Nephron progenitor cell (in vitro differentiated cells): ENCODE results near the gene PRLR.
"Not testable (repeated sequence)": the region's sequence is repeated elsewhere in the genome, so short reads cannot be mapped to it uniquely, and the experiment has no call there.

Experiments
- DNase-seq: peaks from one replicate; pipeline ENCODE4 v3.0.0; 2021
- H3K27ac Mint-ChIP-seq: 2 replicates; pipeline ENCODE4 v1.8.0; 2021; ENCODE audit warnings: mild to moderate bottlenecking, moderate library complexity, mixed read lengths
- H3K27me3 Mint-ChIP-seq: 2 replicates; pipeline ENCODE4 v1.8.0; 2021; ENCODE audit warnings: mild to moderate bottlenecking, low read depth, mixed read lengths; ENCODE audit not compliant: poor library complexity
- H3K36me3 Mint-ChIP-seq: 2 replicates; pipeline ENCODE4 v1.8.0; 2021; ENCODE audit warnings: low read depth, mixed read lengths
- H3K4me1 Mint-ChIP-seq: 2 replicates; pipeline ENCODE4 v1.8.0; 2021; ENCODE audit warnings: mixed read lengths
- H3K4me3 Mint-ChIP-seq: 2 replicates; pipeline ENCODE4 v1.8.0; 2021; ENCODE audit warnings: mild to moderate bottlenecking, moderate library complexity, mixed read lengths
- H3K9me3 Mint-ChIP-seq: 2 replicates; pipeline ENCODE4 v1.8.0; 2021; ENCODE audit warnings: mild to moderate bottlenecking, moderate library complexity, mixed read lengths
- TF ChIP-seq, protein P1 (sequence below): fragments of 200-600 bp; sonication (generic); IDR thresholded peaks from 2 replicates; pipeline ENCODE4 v1.5.0; 2021; ENCODE audit warnings: antibody characterized with exemption

PRLR gene

DNA sequence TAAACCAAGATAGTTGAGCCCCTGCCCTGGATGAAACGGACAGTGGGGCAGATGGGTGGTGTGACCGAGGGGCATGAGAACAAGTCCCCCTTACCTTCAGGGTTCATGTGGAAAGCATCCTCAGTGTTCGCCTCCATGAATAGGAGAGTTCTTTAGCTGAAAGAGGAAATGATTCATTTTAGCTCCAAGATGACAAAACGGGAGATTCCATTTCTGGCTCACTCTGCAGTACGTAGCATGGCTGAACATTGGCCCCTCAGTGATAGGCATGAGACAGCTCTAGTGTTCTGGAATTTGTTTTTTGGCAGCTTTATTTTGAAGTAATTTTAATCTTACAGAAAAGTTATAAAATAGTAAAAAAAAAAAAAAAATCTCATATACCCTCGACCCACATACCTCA is 112.3 kb downstream of the PRLR start:
- no peaks in the 10 kb centered on the region for H3K9me3 Mint-ChIP-seq
- no peaks in the 10 kb centered on the region for H3K36me3 Mint-ChIP-seq
- no peak overlapping the region for H3K27ac Mint-ChIP-seq
- TF ChIP-seq, protein P1, sequence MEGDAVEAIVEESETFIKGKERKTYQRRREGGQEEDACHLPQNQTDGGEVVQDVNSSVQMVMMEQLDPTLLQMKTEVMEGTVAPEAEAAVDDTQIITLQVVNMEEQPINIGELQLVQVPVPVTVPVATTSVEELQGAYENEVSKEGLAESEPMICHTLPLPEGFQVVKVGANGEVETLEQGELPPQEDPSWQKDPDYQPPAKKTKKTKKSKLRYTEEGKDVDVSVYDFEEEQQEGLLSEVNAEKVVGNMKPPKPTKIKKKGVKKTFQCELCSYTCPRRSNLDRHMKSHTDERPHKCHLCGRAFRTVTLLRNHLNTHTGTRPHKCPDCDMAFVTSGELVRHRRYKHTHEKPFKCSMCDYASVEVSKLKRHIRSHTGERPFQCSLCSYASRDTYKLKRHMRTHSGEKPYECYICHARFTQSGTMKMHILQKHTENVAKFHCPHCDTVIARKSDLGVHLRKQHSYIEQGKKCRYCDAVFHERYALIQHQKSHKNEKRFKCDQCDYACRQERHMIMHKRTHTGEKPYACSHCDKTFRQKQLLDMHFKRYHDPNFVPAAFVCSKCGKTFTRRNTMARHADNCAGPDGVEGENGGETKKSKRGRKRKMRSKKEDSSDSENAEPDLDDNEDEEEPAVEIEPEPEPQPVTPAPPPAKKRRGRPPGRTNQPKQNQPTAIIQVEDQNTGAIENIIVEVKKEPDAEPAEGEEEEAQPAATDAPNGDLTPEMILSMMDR, result no peak
- DNase-seq, result no peak
- H3K4me1 Mint-ChIP-seq, result peaks cover 28% of the 10 kb centered on the region
- no peak overlapping the region for H3K4me3 Mint-ChIP-seq
- H3K27me3 Mint-ChIP-seq, result peaks cover 16% of the 10 kb centered on the region

DNA sequence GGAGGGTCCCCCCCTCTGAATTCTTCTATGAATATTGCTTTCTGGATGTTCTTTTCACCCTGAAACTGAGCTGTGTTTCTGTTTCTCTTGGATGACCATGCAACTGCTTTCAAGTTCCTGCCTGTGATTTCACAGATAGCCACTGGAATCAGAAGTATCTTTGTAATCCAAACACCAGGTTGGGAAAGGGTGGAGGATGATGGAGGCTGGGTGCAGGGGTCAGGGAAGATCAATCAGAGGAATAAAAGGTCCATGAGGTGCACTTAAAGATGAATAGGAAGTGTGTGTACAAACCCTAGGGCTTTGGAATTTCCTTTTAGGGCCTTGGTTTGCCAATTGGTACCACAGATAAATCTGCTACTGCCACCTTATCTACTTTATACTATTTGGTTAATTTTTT is 114.4 kb downstream of the PRLR start:
- H3K27me3 Mint-ChIP-seq, result peaks cover 16% of the 10 kb centered on the region
- TF ChIP-seq, protein P1, result no peak
- H3K4me3 Mint-ChIP-seq, result no peak overlapping the region

DNA sequence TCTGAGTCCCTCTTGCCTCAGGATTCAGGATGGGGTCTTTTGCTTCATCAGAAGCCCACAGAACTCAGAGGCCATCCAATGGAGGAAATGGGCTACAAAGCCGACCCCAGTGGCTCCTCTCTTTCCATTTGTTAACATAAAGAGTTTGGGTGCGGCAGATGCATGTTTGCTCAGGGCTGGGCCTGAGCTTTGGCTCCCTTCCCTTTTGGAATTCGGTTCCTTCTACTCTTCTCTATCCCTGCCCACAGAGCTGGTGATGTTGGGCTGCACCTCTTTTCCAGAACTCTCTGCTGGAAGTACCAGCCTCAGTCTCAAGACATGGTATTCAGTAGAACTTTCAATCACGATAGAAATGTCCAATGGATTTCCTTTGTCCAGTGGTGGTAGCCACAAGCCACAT is 115.6 kb downstream of the PRLR start:
- H3K36me3 Mint-ChIP-seq, result peaks cover 4% of the 10 kb centered on the region
- H3K27ac Mint-ChIP-seq, result no peak overlapping the region
- H3K9me3 Mint-ChIP-seq, result peaks cover 3% of the 10 kb centered on the region

More for the DNA sequence above, 114.4 kb downstream of the PRLR start:
- Mint-ChIP-seq H3K36me3 (no peaks in the 10 kb centered on the region), H3K27ac (no peak overlapping the region), H3K4me1 (peaks cover 28% of the 10 kb centered on the region), H3K9me3 (no peaks in the 10 kb centered on the region)
- DNase-seq, result no peak

DNA sequence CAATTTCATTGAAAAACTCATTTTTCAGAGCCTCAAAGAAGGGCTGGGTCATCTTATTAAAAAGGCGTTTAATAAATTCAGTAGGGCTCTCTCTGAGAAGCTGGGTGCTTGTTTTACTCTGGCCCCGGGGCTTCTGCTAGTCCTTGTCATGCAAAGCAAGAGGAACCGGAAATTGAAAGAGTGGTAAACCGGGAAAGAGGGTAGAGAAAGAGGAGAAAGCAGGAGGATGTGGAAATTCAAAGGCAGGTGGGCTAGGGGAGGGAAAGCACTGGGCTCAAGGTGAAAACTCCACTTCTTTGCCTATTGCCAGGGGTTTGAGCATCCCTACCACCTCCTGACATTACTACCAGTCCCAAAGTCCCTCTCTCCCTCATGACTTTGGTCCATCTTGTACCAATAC is 118.0 kb downstream of the PRLR start:
- Mint-ChIP-seq H3K4me3 (no peak overlapping the region), H3K27ac (no peak overlapping the region), H3K9me3 (peaks cover 25% of the 10 kb centered on the region), H3K27me3 (peaks cover 6% of the 10 kb centered on the region), H3K4me1 (peaks cover 19% of the 10 kb centered on the region), H3K36me3 (peaks cover 9% of the 10 kb centered on the region)
- no peak for DNase-seq
- TF ChIP-seq, protein P1, result no peak

More for the DNA sequence above, 115.6 kb downstream of the PRLR start:
- TF ChIP-seq, protein P1, result no peak
- DNase-seq, result no peak
- Mint-ChIP-seq H3K4me1 (peaks cover 28% of the 10 kb centered on the region), H3K4me3 (no peak overlapping the region), H3K27me3 (peaks cover 13% of the 10 kb centered on the region)

GRCh38 chr5:35104550-35104949 is 125.7 kb downstream of the PRLR start:
- not testable (repeated sequence) for H3K4me3 Mint-ChIP-seq, H3K27me3 Mint-ChIP-seq, H3K4me1 Mint-ChIP-seq, DNase-seq, H3K27ac Mint-ChIP-seq
- Mint-ChIP-seq H3K9me3 (peaks cover 49% of the 10 kb centered on the region), H3K36me3 (peaks cover 27% of the 10 kb centered on the region)

GRCh38 chr5:35103637-35104299 is 126.5 kb downstream of the PRLR start:
- Mint-ChIP-seq H3K27me3 (peaks cover 8% of the 10 kb centered on the region), H3K4me1 (no peaks in the 10 kb centered on the region), H3K9me3 (peaks cover 42% of the 10 kb centered on the region), H3K36me3 (peaks cover 27% of the 10 kb centered on the region), H3K27ac (no peak overlapping the region), H3K4me3 (no peak overlapping the region)
- TF ChIP-seq, protein P1, result no peak
- no peak for DNase-seq

GRCh38 chr5:35101720-35102119 is 128.6 kb downstream of the PRLR start:
- H3K27ac Mint-ChIP-seq, DNase-seq: not testable (repeated sequence)
- H3K36me3 Mint-ChIP-seq, result peaks cover 18% of the 10 kb centered on the region

More at GRCh38 chr5:35101720-35102119, 128.6 kb downstream of the PRLR start:
- Mint-ChIP-seq H3K4me1 (peaks cover 11% of the 10 kb centered on the region), H3K9me3 (peaks cover 21% of the 10 kb centered on the region), H3K27me3 (peaks cover 11% of the 10 kb centered on the region)
- not testable (repeated sequence) for H3K4me3 Mint-ChIP-seq
